ENCODE data around the gene TXNDC17. TPM values are rescaled to one million over a fixed set of nuclear protein-coding genes. Genes with fewer than 3 reads are reported as not detected.

TXNDC17 gene
- total and polyA plus RNA-seq, 4 donors, result 33.1 to 255 (median 132) TPM

- TF ChIP-seq CTCF (IDR thresholded peaks at IDR 0.05; ENCODE audit: control extremely low read depth, extremely low read depth), result no peak
- ATAC-seq (ENCODE audit: insufficient read depth, low FRiP score) (no peak), DNase-seq (peak in 1 of 3 donors; percentile 4)
- Histone ChIP-seq H3K4me1 (ENCODE audit: control insufficient read depth in 5 of 5, insufficient read depth in 5 of 5, low read length in 5 of 5) (peaks cover 0 to 23% (median 11%) of the 10 kb centered on the region in 5 donors), H3K27ac (ENCODE audit: low read depth in 1 of 2, low read length in 1 of 2) (no peak overlapping the region), H3K9ac (ENCODE audit: insufficient read depth in 1 of 2, low read length in 2 of 2) (no peak overlapping the region), H3K27me3 (ENCODE audit: control insufficient read depth in 3 of 3, insufficient read depth in 3 of 3, low read length in 2 of 3) (peaks cover 0 to 4% (median 2%) of the 10 kb centered on the region in 3 donors), H3K36me3 (ENCODE audit: control insufficient read depth in 4 of 4, insufficient read depth in 4 of 4, low read length in 4 of 4) (peaks cover 10 to 33% (median 13%) of the 10 kb centered on the region in 4 donors), H3K9me3 (ENCODE audit: control insufficient read depth in 4 of 4, insufficient read depth in 3 of 4, low read length in 3 of 4) (peaks cover 0 to 4% (median 0%) of the 10 kb centered on the region in 4 donors), H3K4me3 (no peak overlapping the region)
These were observed 7.3 kb downstream of the TXNDC17 start for GRCh38 chr17:6648181-6648580.

- Histone ChIP-seq H3K4me1 (ENCODE audit: control insufficient read depth in 5 of 5, insufficient read depth in 5 of 5, low read length in 5 of 5) (peaks cover 10 to 40% (median 14%) of the 10 kb centered on the region in 5 donors), H3K36me3 (ENCODE audit: control insufficient read depth in 4 of 4, insufficient read depth in 4 of 4, low read length in 4 of 4) (peaks cover 5 to 24% (median 9%) of the 10 kb centered on the region in 4 donors), H3K9me3 (ENCODE audit: control insufficient read depth in 4 of 4, insufficient read depth in 3 of 4, low read length in 3 of 4) (peaks cover 0 to 4% (median 0%) of the 10 kb centered on the region in 4 donors), H3K4me3 (peak within 1 kb of the TSS; percentile 89), H3K27ac (ENCODE audit: low read depth in 1 of 2, low read length in 1 of 2) (peak within 1 kb of the TSS; percentile 83 to 98), H3K27me3 (ENCODE audit: control insufficient read depth in 3 of 3, insufficient read depth in 3 of 3, low read length in 2 of 3) (peaks cover 0 to 26% (median 24%) of the 10 kb centered on the region in 3 donors), H3K9ac (ENCODE audit: insufficient read depth in 1 of 2, low read length in 2 of 2) (peak within 1 kb of the TSS; percentile 71 to 77)
- DNase-seq (peak; percentile 94 to 95 (median 94)), ATAC-seq (ENCODE audit: insufficient read depth, low FRiP score) (peak; percentile 98)
- WGBS, 2 donors, result 0 to 2% methylated on average over 35 of the region's 35 CpGs
- no peak for TF ChIP-seq CTCF (IDR thresholded peaks at IDR 0.05; ENCODE audit: control extremely low read depth, extremely low read depth)
These were observed 10.6 kb downstream of the TXNDC17 start, which contains the start of the genes C17orf100 and MED31 for GRCh38 chr17:6651354-6651918. Gene C17orf100 (plus strand): TSS chr17:6651762. CDS start chr17:6651914, 152 bp downstream. Gene MED31 (minus strand): TSS chr17:6651605. CDS start chr17:6651528, 77 bp downstream.

- no peak for ATAC-seq (ENCODE audit: insufficient read depth, low FRiP score)
- Histone ChIP-seq H3K27ac (ENCODE audit: low read depth in 1 of 2, low read length in 1 of 2) (peak overlapping the region in 1 of 2 donors; percentile 75), H3K4me3 (peak overlapping the region; percentile 89), H3K27me3 (ENCODE audit: control insufficient read depth in 3 of 3, insufficient read depth in 3 of 3, low read length in 2 of 3) (peaks cover 0 to 27% (median 24%) of the 10 kb centered on the region in 3 donors), H3K9me3 (ENCODE audit: control insufficient read depth in 4 of 4, insufficient read depth in 3 of 4, low read length in 3 of 4) (peaks cover 0 to 4% (median 0%) of the 10 kb centered on the region in 4 donors), H3K36me3 (ENCODE audit: control insufficient read depth in 4 of 4, insufficient read depth in 4 of 4, low read length in 4 of 4) (peaks cover 5 to 24% (median 9%) of the 10 kb centered on the region in 4 donors), H3K9ac (ENCODE audit: insufficient read depth in 1 of 2, low read length in 2 of 2) (peak overlapping the region in 1 of 2 donors; percentile 47), H3K4me1 (ENCODE audit: control insufficient read depth in 5 of 5, insufficient read depth in 5 of 5, low read length in 5 of 5) (peaks cover 10 to 40% (median 14%) of the 10 kb centered on the region in 5 donors)
- 1 to 6% methylated on average over 45 to 47 of the region's 47 CpGs for whole genome bisulfite sequencing, 2 donors
- TF ChIP-seq CTCF (IDR thresholded peaks at IDR 0.05; ENCODE audit: control extremely low read depth, extremely low read depth), result no peak
- peak; percentile 58 to 69 (median 59) for DNase-seq
These were observed 11.1 kb downstream of the TXNDC17 start for GRCh38 chr17:6651919-6652452.
